C4-2B (cell line): ENCODE data around the gene GLTP.

Experiments
- ZFX ChIP-seq: fragments of 450-650 bp; IDR thresholded peaks from 2 replicates; pipeline ENCODE4 v1.6.1; 2017
- TF ChIP-seq, protein P1 (sequence below): fragments of 450-650 bp; conservative IDR thresholded peaks from 2 replicates; pipeline ENCODE4 v1.5.1; 2017; ENCODE audit warnings: mild to moderate bottlenecking

DNA sequence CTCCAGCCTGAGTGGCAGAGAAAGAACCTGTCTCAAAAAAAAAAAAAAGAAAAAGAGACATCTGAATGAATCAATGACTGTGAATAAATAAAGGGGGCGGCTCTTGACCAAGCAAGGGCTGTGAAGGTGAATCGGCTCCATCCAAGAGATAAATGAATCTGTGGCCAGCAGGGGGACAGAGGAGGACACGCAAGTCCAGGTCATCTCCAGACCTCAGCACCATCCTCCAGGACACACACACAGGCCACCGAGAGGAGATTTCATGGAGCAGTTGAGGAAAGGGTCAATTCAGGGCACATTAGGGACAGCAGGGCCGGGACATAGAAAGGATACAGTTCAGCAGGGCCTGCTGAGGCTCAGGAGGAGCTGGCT, 68.7 kb downstream of the GLTP start:
- TF ChIP-seq, protein P1, sequence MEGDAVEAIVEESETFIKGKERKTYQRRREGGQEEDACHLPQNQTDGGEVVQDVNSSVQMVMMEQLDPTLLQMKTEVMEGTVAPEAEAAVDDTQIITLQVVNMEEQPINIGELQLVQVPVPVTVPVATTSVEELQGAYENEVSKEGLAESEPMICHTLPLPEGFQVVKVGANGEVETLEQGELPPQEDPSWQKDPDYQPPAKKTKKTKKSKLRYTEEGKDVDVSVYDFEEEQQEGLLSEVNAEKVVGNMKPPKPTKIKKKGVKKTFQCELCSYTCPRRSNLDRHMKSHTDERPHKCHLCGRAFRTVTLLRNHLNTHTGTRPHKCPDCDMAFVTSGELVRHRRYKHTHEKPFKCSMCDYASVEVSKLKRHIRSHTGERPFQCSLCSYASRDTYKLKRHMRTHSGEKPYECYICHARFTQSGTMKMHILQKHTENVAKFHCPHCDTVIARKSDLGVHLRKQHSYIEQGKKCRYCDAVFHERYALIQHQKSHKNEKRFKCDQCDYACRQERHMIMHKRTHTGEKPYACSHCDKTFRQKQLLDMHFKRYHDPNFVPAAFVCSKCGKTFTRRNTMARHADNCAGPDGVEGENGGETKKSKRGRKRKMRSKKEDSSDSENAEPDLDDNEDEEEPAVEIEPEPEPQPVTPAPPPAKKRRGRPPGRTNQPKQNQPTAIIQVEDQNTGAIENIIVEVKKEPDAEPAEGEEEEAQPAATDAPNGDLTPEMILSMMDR: no peak
- no peak for TF ChIP-seq ZFX
